Prostate gland (tissue), 2 donors: ENCODE data around the gene PGP.

Source experiments
- CTCF ChIP-seq, 4 experiments: fragments of 200-600 bp in 2 of 4; fragments of 450-650 bp in 2 of 4; sonication (generic) in 2 of 4; IDR thresholded peaks; 1 replicate in 3 of 4; 2 replicates in 1 of 4; pipeline ENCODE4 v1.5.1; 2016 to 2019; ENCODE audit warnings: antibody characterized with exemption in 4 of 4, mild to moderate bottlenecking in 2 of 4, moderate library complexity in 2 of 4
- POLR2A ChIP-seq: fragments of 450-650 bp; IDR thresholded peaks from one replicate; pipeline ENCODE4 v1.6.1; 2016; ENCODE audit warnings: antibody characterized with exemption, mild to moderate bottlenecking

GRCh38 chr16:2184346-2184745, 30.3 kb downstream of the PGP start:
- TF ChIP-seq POLR2A (no peak), CTCF (IDR thresholded peaks at IDR 0.05) (no peak)
